ACC112 (cell line): ENCODE measurements around the gene FBXL22.
"Not testable (repeated sequence)": the region's sequence is repeated elsewhere in the genome, so short reads cannot be mapped to it uniquely, and the experiment has no call there.

Experiments used
- H2AFZ ChIP-seq: fragments of 200-600 bp; sonication (generic); one replicate; pipeline ENCODE4 v1.6.0; 2017; ENCODE audit warnings: antibody characterized with exemption, low read length; ENCODE audit not compliant: unreplicated experiment
- H3K27ac ChIP-seq: fragments of 200-600 bp; sonication (generic); 2 replicates; pipeline ENCODE4 v1.5.1; 2014; ENCODE audit warnings: low read depth, mild to moderate bottlenecking, antibody characterized with exemption, low read length, moderate library complexity
- H3K27me3 ChIP-seq: fragments of 200-600 bp; sonication (generic); 2 replicates; pipeline ENCODE4 v1.6.1; 2014; ENCODE audit warnings: mild to moderate bottlenecking, antibody characterized with exemption, low read length, moderate library complexity, mixed read lengths; ENCODE audit not compliant: insufficient read depth
- H3K36me3 ChIP-seq: fragments of 200-600 bp; sonication (generic); 2 replicates; pipeline ENCODE4 v1.6.1; 2016; ENCODE audit warnings: mild to moderate bottlenecking, antibody characterized with exemption, low read length, moderate library complexity, mixed read lengths; ENCODE audit not compliant: insufficient read depth
- H3K4me1 ChIP-seq: fragments of 200-600 bp; sonication (generic); one replicate; pipeline ENCODE4 v1.6.1; 2016; ENCODE audit warnings: low read length, mixed read lengths; ENCODE audit not compliant: insufficient read depth, unreplicated experiment, control insufficient read depth
- H3K4me3 ChIP-seq: fragments of 200-600 bp; sonication (generic); 2 replicates; pipeline ENCODE4 v1.5.1; 2014; ENCODE audit warnings: mild to moderate bottlenecking, low read depth, low read length
- H3K79me2 ChIP-seq: fragments of 200-600 bp; sonication (generic); one replicate; pipeline ENCODE4 v1.6.0; 2016; ENCODE audit warnings: low read length; ENCODE audit not compliant: control insufficient read depth, unreplicated experiment, insufficient read depth

FBXL22 gene

DNA sequence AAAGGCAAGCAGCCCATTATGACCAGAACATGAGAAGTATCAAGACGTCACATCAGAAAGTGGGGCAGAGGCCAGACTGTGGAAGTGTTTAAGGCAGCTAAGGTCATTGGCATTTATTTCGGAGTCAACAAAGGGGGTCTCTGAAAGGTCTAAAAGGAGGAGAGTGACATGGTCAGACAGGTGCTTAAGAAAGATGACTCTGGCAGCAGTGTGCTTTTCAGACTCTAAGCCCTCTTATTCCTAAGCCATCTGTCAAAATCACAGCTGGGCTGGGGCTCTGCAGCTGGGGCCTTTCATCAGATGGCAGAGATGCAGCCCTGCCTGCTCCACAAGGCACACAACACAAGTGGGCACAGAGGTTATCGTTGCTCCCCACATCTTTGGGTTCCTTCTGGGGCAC lies 14.0 kb downstream of the FBXL22 start:
- peaks cover 10% of the 10 kb centered on the region for H3K4me1 ChIP-seq
- H3K27ac ChIP-seq = no peak overlapping the region
- H3K36me3 ChIP-seq = peaks cover 13% of the 10 kb centered on the region

DNA sequence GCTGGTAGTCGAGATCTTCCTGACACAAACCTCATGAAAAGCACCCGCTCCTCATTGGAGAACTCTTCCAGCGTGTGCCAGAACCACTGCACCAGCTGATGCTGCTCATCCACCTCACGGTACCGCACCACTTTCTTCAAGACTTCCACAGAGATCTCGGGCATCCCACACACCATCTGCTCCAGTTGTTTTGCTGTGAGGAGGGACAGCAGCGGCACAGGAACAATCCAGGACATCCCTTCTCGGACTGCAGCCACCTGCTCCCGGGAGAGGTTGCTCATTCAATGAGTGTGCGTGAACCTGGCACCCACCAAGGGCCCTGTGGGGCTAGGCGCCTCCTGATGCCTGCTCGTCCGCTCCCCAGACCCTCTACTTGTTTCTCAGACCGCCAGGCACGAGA lies 15.1 kb downstream of the FBXL22 start:
- Histone ChIP-seq H3K4me1 (peaks cover 10% of the 10 kb centered on the region), H3K79me2 (no peaks in the 10 kb centered on the region), H3K27ac (no peak overlapping the region), H2AFZ (no peak overlapping the region), H3K36me3 (peaks cover 17% of the 10 kb centered on the region), H3K27me3 (no peaks in the 10 kb centered on the region), H3K4me3 (no peak overlapping the region)

More for the DNA sequence above, 14.0 kb downstream of the FBXL22 start:
- Histone ChIP-seq H3K79me2 (no peaks in the 10 kb centered on the region), H3K4me3 (no peak overlapping the region), H2AFZ (no peak overlapping the region), H3K27me3 (no peaks in the 10 kb centered on the region)

- Histone ChIP-seq H3K36me3 (peaks cover 12% of the 10 kb centered on the region), H3K27ac (no peak overlapping the region), H3K79me2 (no peaks in the 10 kb centered on the region), H3K27me3 (no peaks in the 10 kb centered on the region), H3K4me3 (no peak overlapping the region), H2AFZ (no peak overlapping the region), H3K4me1 (peaks cover 2% of the 10 kb centered on the region)
These were observed 18.7 kb downstream of the FBXL22 start for GRCh38 chr15:63615935-63616334.

DNA sequence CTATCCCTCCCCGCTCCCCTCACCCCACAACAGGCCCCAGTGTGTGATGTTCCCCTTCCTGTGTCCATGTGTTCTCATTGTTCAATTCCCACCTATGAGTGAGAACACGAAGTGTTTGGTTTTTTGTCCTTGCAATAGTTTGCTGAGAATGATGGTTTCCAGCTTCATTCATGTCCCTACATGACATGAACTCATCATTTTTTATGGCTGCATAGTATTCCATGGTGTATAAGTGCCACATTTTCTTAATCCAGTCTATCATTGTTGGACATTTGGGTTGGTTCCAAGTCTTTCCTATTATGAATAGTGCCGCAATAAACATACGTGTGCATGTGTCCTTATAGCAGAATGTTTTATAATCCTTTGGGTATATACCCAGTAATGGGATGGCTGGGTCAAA lies 20.0 kb downstream of the FBXL22 start:
- H3K79me2 ChIP-seq, H3K4me3 ChIP-seq, H3K4me1 ChIP-seq, H3K27ac ChIP-seq, H2AFZ ChIP-seq, H3K27me3 ChIP-seq: not testable (repeated sequence)
- peaks cover 17% of the 10 kb centered on the region for H3K36me3 ChIP-seq

DNA sequence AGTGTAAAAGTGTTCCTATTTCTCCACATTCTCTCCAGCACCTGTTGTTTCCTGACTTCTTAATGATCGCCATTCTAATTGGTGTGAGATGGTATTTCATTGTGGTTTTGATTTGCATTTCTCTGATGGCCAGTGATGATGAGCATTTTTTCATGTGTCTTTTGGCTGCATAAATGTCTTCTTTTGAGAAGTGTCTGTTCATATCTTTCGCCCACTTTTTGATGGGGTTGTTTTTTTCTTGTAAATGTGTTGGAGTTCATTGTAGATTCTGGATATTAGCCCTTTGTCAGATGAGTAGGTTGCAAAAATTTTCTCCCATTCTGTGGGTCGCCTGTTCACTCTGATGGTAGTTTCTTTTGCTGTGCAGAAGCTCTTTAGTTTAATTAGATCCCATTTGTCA lies 20.4 kb downstream of the FBXL22 start:
- H3K4me1 ChIP-seq, H3K27me3 ChIP-seq, H3K27ac ChIP-seq, H2AFZ ChIP-seq, H3K79me2 ChIP-seq, H3K4me3 ChIP-seq: not testable (repeated sequence)
- peaks cover 21% of the 10 kb centered on the region for H3K36me3 ChIP-seq

- not testable (repeated sequence) for H3K27me3 ChIP-seq, H3K27ac ChIP-seq, H3K79me2 ChIP-seq, H2AFZ ChIP-seq, H3K4me3 ChIP-seq, H3K4me1 ChIP-seq
- H3K36me3 ChIP-seq = peaks cover 29% of the 10 kb centered on the region
These were observed 23.6 kb downstream of the FBXL22 start for GRCh38 chr15:63620760-63621159.

DNA sequence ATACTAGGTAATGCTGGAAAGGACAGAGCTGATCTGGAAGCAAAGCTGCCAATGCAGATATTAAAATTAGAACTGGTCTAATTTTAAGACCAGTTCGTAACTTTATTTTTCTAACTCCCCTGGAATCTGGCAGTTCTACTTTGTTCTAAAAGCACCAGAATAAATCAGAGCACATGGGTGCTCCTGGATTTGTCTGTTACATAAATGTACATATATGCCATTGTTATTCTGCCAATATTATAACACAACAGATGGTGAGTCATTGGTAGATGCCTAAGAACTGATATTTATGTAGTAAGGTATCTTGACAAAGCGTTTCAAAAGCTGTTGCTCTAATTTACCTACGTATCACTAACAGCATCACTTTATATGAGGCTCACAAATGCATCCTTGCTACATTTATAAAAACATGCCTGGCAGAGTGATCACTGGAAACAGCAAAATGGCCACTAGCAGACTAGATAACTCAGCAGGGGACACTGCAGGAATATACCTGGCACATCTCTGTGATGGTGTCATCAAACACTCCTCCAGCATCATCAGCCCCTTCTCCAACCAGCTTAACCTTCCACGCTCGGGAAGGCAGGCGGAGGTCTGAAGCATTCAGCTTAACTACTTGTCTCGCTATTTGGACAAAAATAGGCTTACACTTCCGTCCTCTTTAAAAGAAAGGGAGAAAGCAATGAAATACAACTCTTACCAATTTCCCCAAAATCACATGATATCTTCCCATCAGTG lies 26.2 kb downstream of the FBXL22 start:
- peaks cover 27% of the 10 kb centered on the region for H3K36me3 ChIP-seq
- no peaks in the 10 kb centered on the region for H3K27me3 ChIP-seq
- no peak overlapping the region for H3K27ac ChIP-seq
- H3K4me1 ChIP-seq = no peaks in the 10 kb centered on the region
- H2AFZ ChIP-seq = no peak overlapping the region
- H3K4me3 ChIP-seq = no peak overlapping the region
- H3K79me2 ChIP-seq = no peaks in the 10 kb centered on the region

- Histone ChIP-seq H2AFZ (no peak overlapping the region), H3K4me3 (no peak overlapping the region), H3K36me3 (peaks cover 29% of the 10 kb centered on the region), H3K4me1 (no peaks in the 10 kb centered on the region), H3K27me3 (no peaks in the 10 kb centered on the region), H3K79me2 (no peaks in the 10 kb centered on the region), H3K27ac (no peak overlapping the region)
These were observed 29.8 kb downstream of the FBXL22 start for GRCh38 chr15:63626955-63627354.

- Histone ChIP-seq H2AFZ (no peak overlapping the region), H3K36me3 (peaks cover 16% of the 10 kb centered on the region)
These were observed 31.1 kb downstream of the FBXL22 start for GRCh38 chr15:63628123-63628822.

DNA sequence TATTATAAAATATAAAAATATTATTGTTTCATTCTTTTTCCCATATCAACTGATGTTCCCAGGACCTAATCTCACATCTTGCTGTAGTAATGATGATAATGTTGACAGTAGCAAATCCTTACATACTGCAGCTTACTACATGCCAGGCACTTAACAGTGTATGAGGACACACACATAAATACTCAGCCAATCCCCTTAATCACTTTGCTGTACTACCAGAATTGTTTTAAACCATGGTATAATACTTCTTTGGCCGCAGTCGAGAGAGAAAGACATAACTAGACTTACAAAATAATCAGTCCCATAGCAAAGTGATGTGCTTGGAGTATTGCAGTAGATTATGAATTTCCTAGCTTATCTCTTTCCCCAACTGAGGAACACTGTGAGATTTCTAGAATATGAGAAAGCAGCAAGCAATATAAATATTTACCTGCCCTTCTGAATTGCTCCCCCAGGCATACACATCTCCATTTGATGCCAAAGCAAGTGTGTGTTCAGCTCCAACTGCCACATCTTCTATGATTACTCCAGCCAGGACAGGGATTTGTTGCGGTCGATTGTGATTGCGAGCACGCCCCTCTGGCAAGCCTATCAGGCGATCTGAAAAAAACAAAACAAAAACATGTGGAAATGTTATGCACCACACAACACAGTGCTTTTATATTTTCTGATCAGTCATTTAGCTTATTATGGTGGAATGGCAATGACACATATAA lies 33.0 kb downstream of the FBXL22 start:
- Histone ChIP-seq H3K79me2 (no peaks in the 10 kb centered on the region), H3K4me1 (no peaks in the 10 kb centered on the region), H3K27ac (no peak overlapping the region), H3K27me3 (no peaks in the 10 kb centered on the region), H2AFZ (no peak overlapping the region), H3K4me3 (no peak overlapping the region), H3K36me3 (peaks cover 20% of the 10 kb centered on the region; the same call in 1 of the 2 replicates)

More at GRCh38 chr15:63628123-63628822, 31.1 kb downstream of the FBXL22 start:
- no peaks in the 10 kb centered on the region for H3K79me2 ChIP-seq
- H3K4me3 ChIP-seq = no peak overlapping the region
- no peak overlapping the region for H3K27ac ChIP-seq
- no peaks in the 10 kb centered on the region for H3K27me3 ChIP-seq
- no peaks in the 10 kb centered on the region for H3K4me1 ChIP-seq
